Tibial artery (tissue), 4 donors: ENCODE measurements around the gene FAM234A.

Experiments
- DNase-seq, 2 donors: peaks; one replicate each; pipeline ENCODE4 v3.0.0-alpha.2; 2019
- H3K27ac ChIP-seq, 2 donors: fragments of 200-600 bp; sonication (generic) in 1 of 2; 1 replicate in 1 of 2; 2 replicates in 1 of 2; pipeline ENCODE4 v1.5.1; 2018 to 2019; ENCODE audit warnings: mild to moderate bottlenecking in 1 of 2
- H3K27me3 ChIP-seq, 2 donors: fragments of 200-600 bp; sonication (generic) in 1 of 2; one replicate each; pipeline versions ENCODE4 v1.5.1 to v1.6.0; 2016 to 2019
- H3K36me3 ChIP-seq, 3 donors: fragments of 200-600 bp; sonication (generic) in 2 of 3; one replicate each; pipeline ENCODE4 v1.5.1; 2016 to 2019; ENCODE audit warnings: mild to moderate bottlenecking in 2 of 3
- H3K4me1 ChIP-seq, 4 donors: fragments of 200-600 bp; sonication (generic) in 2 of 4; 1 replicate in 3 of 4; 2 replicates in 1 of 4; pipeline ENCODE4 v1.5.1; 2016 to 2019
- H3K4me3 ChIP-seq, 2 donors: fragments of 200-600 bp; sonication (generic) in 1 of 2; 1 replicate in 1 of 2; 2 replicates in 1 of 2; pipeline ENCODE4 v1.5.1; 2018 to 2019; ENCODE audit warnings: mild to moderate bottlenecking in 2 of 2
- H3K9me3 ChIP-seq, 3 donors: fragments of 200-600 bp; sonication (generic) in 1 of 3; one replicate each; pipeline ENCODE4 v1.5.1; 2016 to 2019
- CTCF ChIP-seq, 2 experiments: fragments of 200-600 bp in 1 of 2; fragments of 450-650 bp in 1 of 2; IDR thresholded peaks; one replicate each; pipeline ENCODE4 v1.5.1; 2017 to 2019; ENCODE audit warnings: antibody characterized with exemption in 2 of 2, mild to moderate bottlenecking in 1 of 2, moderate library complexity in 1 of 2
- intact Hi-C: fragments of 100-400 bp; cut with DNase I; formaldehyde crosslinking; loops from one replicate; pipeline ENCODE4 v1.15.0; 2023; ENCODE audit warnings: low total_unique reads

Gene FAM234A

GRCh38 chr16:286491-287297 lies 52.1 kb downstream of the FAM234A start:
- DNase-seq = no peak
- TF ChIP-seq CTCF (IDR thresholded peaks at IDR 0.05) = no peak
- Histone ChIP-seq H3K4me3 (no peak overlapping the region), H3K4me1 (peaks cover 0 to under 1% (median 0%) of the 10 kb centered on the region in 4 donors), H3K27ac (no peak overlapping the region), H3K27me3 (peaks cover 0 to 17% of the 10 kb centered on the region in 2 donors), H3K36me3 (peaks cover 23 to 62% (median 53%) of the 10 kb centered on the region in 3 donors), H3K9me3 (no peaks in the 10 kb centered on the region)
- intact Hi-C loops = no loop called here

- Histone ChIP-seq H3K27me3 (peaks cover 0 to 10% of the 10 kb centered on the region in 2 donors), H3K27ac (no peak overlapping the region), H3K36me3 (peaks cover 29 to 69% (median 60%) of the 10 kb centered on the region in 3 donors), H3K4me3 (no peak overlapping the region), H3K4me1 (no peaks in the 10 kb centered on the region), H3K9me3 (no peaks in the 10 kb centered on the region)
- intact Hi-C loops = no loop called here
- no peak for DNase-seq
- TF ChIP-seq CTCF (IDR thresholded peaks at IDR 0.05) = no peak
These were observed 52.7 kb downstream of the FAM234A start for GRCh38 chr16:287298-287811.

- no peak for TF ChIP-seq CTCF (IDR thresholded peaks at IDR 0.05)
- no peak for DNase-seq
- Histone ChIP-seq H3K4me1 (no peaks in the 10 kb centered on the region), H3K9me3 (no peaks in the 10 kb centered on the region), H3K27ac (no peak overlapping the region), H3K4me3 (no peak overlapping the region), H3K27me3 (peaks cover 0 to 2% of the 10 kb centered on the region in 2 donors), H3K36me3 (peaks cover 36 to 78% (median 69%) of the 10 kb centered on the region in 3 donors)
- intact Hi-C loops = no loop called here
These were observed 53.6 kb downstream of the FAM234A start for GRCh38 chr16:287981-288920.

- no peaks in the 10 kb centered on the region for H3K9me3 ChIP-seq
- H3K4me3 ChIP-seq = no peak overlapping the region
- intact Hi-C loops = no loop called here
- no peaks in the 10 kb centered on the region for H3K4me1 ChIP-seq
- DNase-seq = no peak
- H3K27me3 ChIP-seq = no peaks in the 10 kb centered on the region
- TF ChIP-seq CTCF (IDR thresholded peaks at IDR 0.05) = no peak
- no peak overlapping the region for H3K27ac ChIP-seq
- peaks cover 39 to 87% (median 75%) of the 10 kb centered on the region in 3 donors for H3K36me3 ChIP-seq
These were observed 54.9 kb downstream of the FAM234A start for GRCh38 chr16:289395-289997.

GRCh38 chr16:290015-290680 lies 55.5 kb downstream of the FAM234A start:
- intact Hi-C loops = no loop called here

More at GRCh38 chr16:290015-290680, 55.5 kb downstream of the FAM234A start:
- no peaks in the 10 kb centered on the region for H3K27me3 ChIP-seq
- TF ChIP-seq CTCF (IDR thresholded peaks at IDR 0.05) = no peak
- H3K9me3 ChIP-seq = no peaks in the 10 kb centered on the region
- H3K4me3 ChIP-seq = no peak overlapping the region
- peaks cover 39 to 88% (median 75%) of the 10 kb centered on the region in 3 donors for H3K36me3 ChIP-seq
- no peak for DNase-seq
- no peak overlapping the region for H3K27ac ChIP-seq
- no peaks in the 10 kb centered on the region for H3K4me1 ChIP-seq
